ENCODE measurements around the gene PERCC1.

- TF ChIP-seq, protein P1, sequence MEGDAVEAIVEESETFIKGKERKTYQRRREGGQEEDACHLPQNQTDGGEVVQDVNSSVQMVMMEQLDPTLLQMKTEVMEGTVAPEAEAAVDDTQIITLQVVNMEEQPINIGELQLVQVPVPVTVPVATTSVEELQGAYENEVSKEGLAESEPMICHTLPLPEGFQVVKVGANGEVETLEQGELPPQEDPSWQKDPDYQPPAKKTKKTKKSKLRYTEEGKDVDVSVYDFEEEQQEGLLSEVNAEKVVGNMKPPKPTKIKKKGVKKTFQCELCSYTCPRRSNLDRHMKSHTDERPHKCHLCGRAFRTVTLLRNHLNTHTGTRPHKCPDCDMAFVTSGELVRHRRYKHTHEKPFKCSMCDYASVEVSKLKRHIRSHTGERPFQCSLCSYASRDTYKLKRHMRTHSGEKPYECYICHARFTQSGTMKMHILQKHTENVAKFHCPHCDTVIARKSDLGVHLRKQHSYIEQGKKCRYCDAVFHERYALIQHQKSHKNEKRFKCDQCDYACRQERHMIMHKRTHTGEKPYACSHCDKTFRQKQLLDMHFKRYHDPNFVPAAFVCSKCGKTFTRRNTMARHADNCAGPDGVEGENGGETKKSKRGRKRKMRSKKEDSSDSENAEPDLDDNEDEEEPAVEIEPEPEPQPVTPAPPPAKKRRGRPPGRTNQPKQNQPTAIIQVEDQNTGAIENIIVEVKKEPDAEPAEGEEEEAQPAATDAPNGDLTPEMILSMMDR (IDR thresholded peaks at IDR 0.05): no peak
- TF ChIP-seq EZH2phosphoT487 (IDR thresholded peaks at IDR 0.05): no peak
- TF ChIP-seq EZH2 (IDR thresholded peaks at IDR 0.05): no peak
These were observed 34.7 kb downstream of the PERCC1 start for GRCh38 chr16:1465567-1465915.
